Measurements from ENCODE around the gene PRKD2.

- TF ChIP-seq CTCF (IDR thresholded peaks at IDR 0.05; ENCODE audit: poor library complexity, severe bottlenecking) (no peak), RAD21 (conservative IDR thresholded peaks at IDR 0.05) (no peak), SMC3 (conservative IDR thresholded peaks at IDR 0.05; ENCODE audit: poor library complexity) (no peak)
These were observed 83.8 kb downstream of the PRKD2 start for GRCh38 chr19:46633130-46633529.
